Measurements from ENCODE around the gene YIF1B. TPM values are rescaled to one million over a fixed set of nuclear protein-coding genes. Genes with fewer than 3 reads are reported as not detected.

Gene YIF1B
- total and polyA plus RNA-seq, 5 donors from 2014 or later, result 22.9 to 47.7 (median 35.6) TPM

DNA sequence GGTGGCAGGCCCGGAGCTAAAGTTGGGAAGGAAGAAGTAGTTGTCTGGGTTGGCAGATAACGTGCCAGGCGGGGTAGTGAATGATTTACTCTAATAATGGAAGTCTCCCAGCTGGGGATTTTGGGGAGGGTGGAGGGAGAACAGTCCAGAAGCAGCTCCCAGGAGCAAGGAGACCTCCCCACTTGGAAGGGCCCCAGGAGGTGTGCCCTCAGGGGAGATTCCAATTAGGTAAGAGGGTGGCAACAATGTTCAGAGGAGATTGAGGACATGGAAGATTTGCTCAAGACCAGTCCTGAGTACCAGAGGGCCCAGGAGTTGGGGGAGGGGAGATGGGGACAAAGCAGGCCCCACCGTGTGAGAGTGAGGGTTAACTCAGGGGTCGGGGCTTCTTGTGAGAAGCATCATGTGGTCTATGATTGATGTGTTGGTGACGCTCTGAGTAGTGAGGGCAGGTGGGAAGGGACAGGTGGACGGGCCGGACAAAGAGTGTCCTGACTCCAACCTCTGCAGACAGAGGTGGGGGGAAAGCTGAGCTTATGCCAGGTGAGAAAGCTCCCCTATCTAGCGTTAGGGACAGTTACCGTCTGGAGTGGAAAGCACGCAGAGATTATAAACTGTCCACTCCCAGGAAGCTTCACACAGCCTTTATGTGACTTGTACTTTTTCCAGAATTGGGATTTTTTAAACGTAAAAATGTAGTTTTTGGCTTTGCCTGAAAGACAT, 47.8 kb downstream of the YIF1B start:
- Histone ChIP-seq H3K27ac (ENCODE audit: insufficient read depth, low read length, poor library complexity, severe bottlenecking) (no peak overlapping the region), H3K4me1 (ENCODE audit: control insufficient read depth, insufficient read depth, low read length, poor library complexity, severe bottlenecking) (peaks cover 18% of the 10 kb centered on the region), H3K27me3 (ENCODE audit: control insufficient read depth, insufficient read depth, low read length) (no peaks in the 10 kb centered on the region), H3K36me3 (ENCODE audit: control insufficient read depth, insufficient read depth, low read length) (no peaks in the 10 kb centered on the region), H3K9me3 (ENCODE audit: control insufficient read depth in 2 of 2, low read length in 2 of 2) (no peaks in the 10 kb centered on the region), H3K4me3 (ENCODE audit: low read depth, low read length) (no peak overlapping the region)
- DNase-seq (no peak), ATAC-seq (ENCODE audit: low read depth in 2 of 2) (no peak)
- peaks cover 0 to 40% (median 20%) of the 10 kb centered on the region in 4 donors for H3K4me1 Mint-ChIP-seq
- H3K9me3 Mint-ChIP-seq, result peaks cover 0 to 1% (median 0%) of the 10 kb centered on the region in 7 donors
- H3K27ac Mint-ChIP-seq, result peak overlapping the region; percentile 26 to 76 (median 49)
- peaks cover 7% of the 10 kb centered on the region for H3K36me3 Mint-ChIP-seq
- no peak overlapping the region for H3K4me3 Mint-ChIP-seq
- H3K27me3 Mint-ChIP-seq, result peaks cover 10% of the 10 kb centered on the region

DNA sequence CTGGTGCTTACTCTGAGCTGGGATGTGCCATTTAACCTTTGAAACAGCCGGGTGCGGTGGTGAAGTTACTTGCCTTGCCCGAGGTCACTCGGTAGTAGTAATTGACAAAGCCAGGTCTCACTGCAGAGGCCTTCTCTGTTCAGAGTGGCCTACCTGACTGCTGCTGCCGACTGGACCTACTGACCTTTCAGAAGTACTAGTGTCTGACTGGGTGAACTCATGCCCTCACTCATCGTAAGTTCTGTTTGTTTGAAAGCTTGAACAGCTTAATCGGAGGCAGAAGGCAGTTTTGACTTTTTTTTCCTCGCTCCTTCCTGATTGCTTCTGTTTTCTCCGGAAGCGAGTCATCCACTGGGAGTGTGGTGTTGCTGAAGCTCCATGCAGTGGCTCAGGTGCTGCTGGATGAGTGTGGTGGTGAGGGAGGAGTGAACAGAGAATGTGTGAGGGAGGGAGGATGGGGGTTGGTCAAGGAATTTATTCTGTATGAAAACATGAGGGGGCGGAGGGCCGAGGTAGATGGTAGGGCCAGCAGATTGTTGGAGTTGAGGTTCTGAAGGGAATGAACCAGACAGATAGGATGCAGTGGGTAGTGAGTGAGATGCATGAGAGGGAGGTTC, 48.7 kb downstream of the YIF1B start:
- no peak overlapping the region for H3K27ac ChIP-seq (ENCODE audit: insufficient read depth, low read length, poor library complexity, severe bottlenecking)
- H3K4me1 ChIP-seq (ENCODE audit: control insufficient read depth, insufficient read depth, low read length, poor library complexity, severe bottlenecking), result peaks cover 18% of the 10 kb centered on the region
- H3K9me3 ChIP-seq (ENCODE audit: control insufficient read depth in 2 of 2, low read length in 2 of 2), result no peaks in the 10 kb centered on the region
- DNase-seq (no peak), ATAC-seq (ENCODE audit: low read depth in 2 of 2) (no peak)
- Mint-ChIP-seq H3K4me1 (peaks cover 0 to 42% (median 21%) of the 10 kb centered on the region in 4 donors), H3K27ac (no peak overlapping the region), H3K9me3 (peaks cover 0 to 1% (median 0%) of the 10 kb centered on the region in 7 donors), H3K4me3 (peak overlapping the region in 2 of 4 donors; percentile 4 to 44), H3K27me3 (peaks cover 10% of the 10 kb centered on the region), H3K36me3 (peaks cover 7% of the 10 kb centered on the region)
- no peak overlapping the region for H3K4me3 ChIP-seq (ENCODE audit: low read depth, low read length)
- no peaks in the 10 kb centered on the region for H3K27me3 ChIP-seq (ENCODE audit: control insufficient read depth, insufficient read depth, low read length)
- no peaks in the 10 kb centered on the region for H3K36me3 ChIP-seq (ENCODE audit: control insufficient read depth, insufficient read depth, low read length)

DNA sequence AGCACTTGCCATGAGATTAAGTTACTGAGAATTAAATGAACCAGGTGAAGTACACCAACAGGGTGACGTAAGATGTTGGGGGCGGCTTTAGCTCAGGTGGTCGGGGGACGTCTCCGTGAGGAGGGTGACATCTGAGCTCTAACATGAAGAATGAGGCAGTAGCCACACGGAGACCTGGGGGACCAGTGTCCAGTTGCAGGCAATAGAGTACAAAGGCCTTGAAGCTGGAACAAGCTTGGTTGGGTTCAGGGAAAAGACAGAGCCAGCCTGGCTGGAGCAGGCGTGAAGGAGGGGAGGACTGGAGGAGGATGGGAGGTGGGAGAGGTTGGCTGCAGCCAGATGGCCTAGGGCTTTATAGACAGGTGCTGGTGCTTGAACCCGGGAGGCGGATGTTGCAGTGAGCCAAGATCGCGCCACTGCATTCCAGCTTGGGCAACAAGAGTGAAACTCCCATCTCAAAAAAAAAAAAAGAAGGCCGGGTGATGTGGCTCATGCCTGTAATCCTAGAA, 49.8 kb downstream of the YIF1B start:
- Mint-ChIP-seq H3K27ac (peak overlapping the region; percentile 52 to 80 (median 68)), H3K4me1 (peaks cover 0 to 42% (median 21%) of the 10 kb centered on the region in 4 donors), H3K9me3 (peaks cover 0 to 1% (median 0%) of the 10 kb centered on the region in 7 donors), H3K27me3 (peaks cover 10% of the 10 kb centered on the region), H3K36me3 (peaks cover 7% of the 10 kb centered on the region), H3K4me3 (peak overlapping the region in 1 of 4 donors; percentile 43)
- H3K4me1 ChIP-seq (ENCODE audit: control insufficient read depth, insufficient read depth, low read length, poor library complexity, severe bottlenecking), result peaks cover 18% of the 10 kb centered on the region
- ATAC-seq (ENCODE audit: low read depth in 2 of 2) (no peak), DNase-seq (no peak)
- no peak overlapping the region for H3K4me3 ChIP-seq (ENCODE audit: low read depth, low read length)
- H3K27ac ChIP-seq (ENCODE audit: insufficient read depth, low read length, poor library complexity, severe bottlenecking), result no peak overlapping the region
- H3K27me3 ChIP-seq (ENCODE audit: control insufficient read depth, insufficient read depth, low read length), result no peaks in the 10 kb centered on the region
- H3K9me3 ChIP-seq (ENCODE audit: control insufficient read depth in 2 of 2, low read length in 2 of 2), result no peaks in the 10 kb centered on the region
- no peaks in the 10 kb centered on the region for H3K36me3 ChIP-seq (ENCODE audit: control insufficient read depth, insufficient read depth, low read length)

DNA sequence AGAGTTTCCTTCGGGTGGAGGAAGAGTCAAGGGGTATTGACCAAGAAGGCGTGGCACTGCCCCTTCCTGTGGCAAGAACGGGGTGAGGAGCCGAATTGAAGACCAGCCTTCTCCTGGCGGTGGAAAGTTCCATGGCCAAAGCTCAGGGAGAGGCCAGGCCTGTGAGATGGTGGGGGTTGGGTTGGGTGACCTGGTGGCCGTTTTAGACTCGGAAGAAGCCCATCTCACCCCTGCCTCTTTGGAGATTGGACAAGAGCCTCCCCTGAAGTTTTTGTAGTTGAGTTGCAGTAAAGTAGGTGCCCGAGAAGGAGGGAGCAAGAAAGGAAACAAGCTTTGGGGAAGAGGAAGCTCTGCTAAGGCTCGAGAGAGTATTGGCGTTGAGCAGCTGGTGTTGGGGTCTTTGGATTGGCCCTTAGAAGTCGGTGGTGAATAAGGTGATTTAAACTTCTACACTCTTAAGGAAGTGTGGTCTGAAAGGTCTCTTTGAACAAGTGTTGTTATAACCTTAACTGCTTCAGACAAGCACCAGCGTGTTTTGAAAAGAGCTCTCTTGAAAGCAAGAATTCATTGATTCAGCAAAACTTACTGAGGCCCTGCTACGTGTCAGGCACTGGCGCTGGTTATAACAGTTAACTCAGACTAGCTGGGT, 50.4 kb downstream of the YIF1B start:
- Mint-ChIP-seq H3K4me1 (peaks cover 0 to 41% (median 21%) of the 10 kb centered on the region in 4 donors), H3K36me3 (peaks cover 4% of the 10 kb centered on the region), H3K27me3 (peaks cover 10% of the 10 kb centered on the region), H3K27ac (peak overlapping the region; percentile 52 to 80 (median 68)), H3K4me3 (peak overlapping the region; percentile 68 to 89 (median 83)), H3K9me3 (peaks cover 0 to 1% (median 0%) of the 10 kb centered on the region in 7 donors)
- H3K27ac ChIP-seq (ENCODE audit: insufficient read depth, low read length, poor library complexity, severe bottlenecking), result no peak overlapping the region
- peak in 2 of 3 donors; percentile 10 to 27 for DNase-seq
- no peaks in the 10 kb centered on the region for H3K9me3 ChIP-seq (ENCODE audit: control insufficient read depth in 2 of 2, low read length in 2 of 2)
- H3K27me3 ChIP-seq (ENCODE audit: control insufficient read depth, insufficient read depth, low read length), result no peaks in the 10 kb centered on the region
- H3K4me3 ChIP-seq (ENCODE audit: low read depth, low read length), result peak overlapping the region; percentile 19
- peaks cover 18% of the 10 kb centered on the region for H3K4me1 ChIP-seq (ENCODE audit: control insufficient read depth, insufficient read depth, low read length, poor library complexity, severe bottlenecking)
- no peaks in the 10 kb centered on the region for H3K36me3 ChIP-seq (ENCODE audit: control insufficient read depth, insufficient read depth, low read length)
- no peak for ATAC-seq (ENCODE audit: low read depth in 2 of 2)

DNA sequence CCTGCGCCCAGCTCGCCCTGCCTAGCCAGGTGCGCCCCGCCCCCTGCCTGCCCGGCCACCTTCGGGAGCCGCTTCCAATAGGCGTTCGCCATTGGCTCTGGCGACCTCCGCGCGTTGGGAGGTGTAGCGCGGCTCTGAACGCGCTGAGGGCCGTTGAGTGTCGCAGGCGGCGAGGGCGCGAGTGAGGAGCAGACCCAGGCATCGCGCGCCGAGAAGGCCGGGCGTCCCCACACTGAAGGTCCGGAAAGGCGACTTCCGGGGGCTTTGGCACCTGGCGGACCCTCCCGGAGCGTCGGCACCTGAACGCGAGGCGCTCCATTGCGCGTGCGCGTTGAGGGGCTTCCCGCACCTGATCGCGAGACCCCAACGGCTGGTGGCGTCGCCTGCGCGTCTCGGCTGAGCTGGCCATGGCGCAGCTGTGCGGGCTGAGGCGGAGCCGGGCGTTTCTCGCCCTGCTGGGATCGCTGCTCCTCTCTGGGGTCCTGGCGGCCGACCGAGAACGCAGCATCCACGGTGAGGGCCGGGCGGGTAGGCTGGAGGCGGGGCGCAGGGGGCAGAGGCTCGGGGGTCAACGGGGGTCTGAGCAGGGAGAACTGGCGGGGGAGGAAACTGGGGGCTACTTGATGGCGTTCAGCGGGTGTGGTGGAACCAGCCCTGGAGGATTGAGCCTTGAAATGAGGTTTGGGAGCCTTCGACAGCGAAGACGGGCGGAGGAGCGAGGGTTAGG, 51.1 kb downstream of the YIF1B start, which contains the start of gene SPINT2:
Gene SPINT2 (plus strand): TSS at position 88 of the 727 bp plus-strand sequence. CDS start 320 bp downstream, at position 408.
- DNase-seq (no peak), ATAC-seq (ENCODE audit: low read depth in 2 of 2) (peak; percentile 8 to 9)
- H3K4me3 ChIP-seq (ENCODE audit: low read depth, low read length), result peak within 1 kb of the TSS; percentile 19
- Mint-ChIP-seq H3K9me3 (peaks cover 0 to 1% (median 0%) of the 10 kb centered on the region in 7 donors), H3K4me1 (peaks cover 0 to 41% (median 21%) of the 10 kb centered on the region in 4 donors), H3K36me3 (no peaks in the 10 kb centered on the region), H3K27me3 (peaks cover 10% of the 10 kb centered on the region), H3K4me3 (peak within 1 kb of the TSS; percentile 68 to 89 (median 83)), H3K27ac (peak within 1 kb of the TSS; percentile 60 to 92 (median 84))
- peaks cover 18% of the 10 kb centered on the region for H3K4me1 ChIP-seq (ENCODE audit: control insufficient read depth, insufficient read depth, low read length, poor library complexity, severe bottlenecking)
- no peaks in the 10 kb centered on the region for H3K9me3 ChIP-seq (ENCODE audit: control insufficient read depth in 2 of 2, low read length in 2 of 2)
- H3K27me3 ChIP-seq (ENCODE audit: control insufficient read depth, insufficient read depth, low read length), result no peaks in the 10 kb centered on the region
- H3K36me3 ChIP-seq (ENCODE audit: control insufficient read depth, insufficient read depth, low read length), result no peaks in the 10 kb centered on the region
- H3K27ac ChIP-seq (ENCODE audit: insufficient read depth, low read length, poor library complexity, severe bottlenecking), result peak within 1 kb of the TSS; percentile 66

DNA sequence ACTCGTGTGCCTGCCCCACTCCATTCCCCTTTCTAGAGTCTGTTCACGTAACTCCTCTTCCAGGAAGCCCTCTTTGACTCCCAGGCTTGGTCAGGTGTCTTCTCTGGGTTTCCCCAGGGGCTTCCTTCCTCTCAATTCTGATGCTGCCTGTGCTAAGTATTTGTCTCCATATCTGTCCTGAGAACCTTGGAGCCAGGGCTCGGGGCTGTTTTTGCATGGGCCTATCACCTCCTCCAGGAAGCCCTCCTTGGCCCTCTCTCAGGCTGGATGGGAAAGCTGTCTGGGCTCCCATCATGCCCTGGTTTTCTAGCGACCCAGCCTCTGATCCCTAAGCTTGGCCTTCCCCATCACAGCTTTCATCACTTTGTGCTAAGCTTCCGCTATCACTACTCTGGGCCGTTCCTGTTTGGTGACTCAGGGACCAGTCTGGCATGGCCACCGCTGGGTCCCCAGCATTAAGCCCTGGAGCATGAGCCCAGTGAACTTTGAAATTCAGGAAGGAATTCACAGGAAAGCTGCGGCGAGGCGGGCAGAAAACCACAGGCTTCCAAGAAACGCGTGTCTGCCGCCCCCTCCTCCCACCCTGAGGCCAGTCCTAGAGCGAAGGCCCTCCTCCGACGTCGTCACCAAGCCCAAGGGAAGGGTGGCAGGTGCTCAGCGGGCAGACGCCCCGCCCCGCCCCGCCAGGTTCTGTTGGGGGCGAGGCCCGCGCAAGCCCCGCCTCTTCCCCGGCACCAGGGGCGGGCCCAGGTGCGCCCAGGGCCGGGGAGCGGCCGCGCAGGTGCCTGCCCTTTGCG, 51.9 kb downstream of the YIF1B start:
- peak overlapping the region; percentile 68 to 86 (median 82) for H3K4me3 Mint-ChIP-seq
- peaks cover 10% of the 10 kb centered on the region for H3K27me3 Mint-ChIP-seq
- H3K27me3 ChIP-seq (ENCODE audit: control insufficient read depth, insufficient read depth, low read length), result no peaks in the 10 kb centered on the region
- peaks cover 18% of the 10 kb centered on the region for H3K4me1 ChIP-seq (ENCODE audit: control insufficient read depth, insufficient read depth, low read length, poor library complexity, severe bottlenecking)
- peak; percentile 87 for ATAC-seq (ENCODE audit: low read depth in 2 of 2)
- H3K9me3 Mint-ChIP-seq, result peaks cover 0 to 1% (median 0%) of the 10 kb centered on the region in 7 donors
- H3K4me1 Mint-ChIP-seq, result peaks cover 0 to 41% (median 21%) of the 10 kb centered on the region in 4 donors
- peak; percentile 70 to 76 (median 73) for DNase-seq
- H3K4me3 ChIP-seq (ENCODE audit: low read depth, low read length), result peak overlapping the region; percentile 13
- peak overlapping the region; percentile 66 for H3K27ac ChIP-seq (ENCODE audit: insufficient read depth, low read length, poor library complexity, severe bottlenecking)
- no peaks in the 10 kb centered on the region for H3K36me3 ChIP-seq (ENCODE audit: control insufficient read depth, insufficient read depth, low read length)
- no peaks in the 10 kb centered on the region for H3K36me3 Mint-ChIP-seq
- no peaks in the 10 kb centered on the region for H3K9me3 ChIP-seq (ENCODE audit: control insufficient read depth in 2 of 2, low read length in 2 of 2)
- peak overlapping the region; percentile 60 to 92 (median 84) for H3K27ac Mint-ChIP-seq

Measured in CD4-positive, CD25-positive, alpha-beta regulatory T cell (primary cell).